ENCODE data around the gene TNIK. TPM values are rescaled to one million over a fixed set of nuclear protein-coding genes. Genes with fewer than 3 reads are reported as not detected.

The TNIK gene
- polyA plus RNA-seq, 1 of the 3 experiments (the other 2 are of a cell fraction), result 19.4 TPM

DNA sequence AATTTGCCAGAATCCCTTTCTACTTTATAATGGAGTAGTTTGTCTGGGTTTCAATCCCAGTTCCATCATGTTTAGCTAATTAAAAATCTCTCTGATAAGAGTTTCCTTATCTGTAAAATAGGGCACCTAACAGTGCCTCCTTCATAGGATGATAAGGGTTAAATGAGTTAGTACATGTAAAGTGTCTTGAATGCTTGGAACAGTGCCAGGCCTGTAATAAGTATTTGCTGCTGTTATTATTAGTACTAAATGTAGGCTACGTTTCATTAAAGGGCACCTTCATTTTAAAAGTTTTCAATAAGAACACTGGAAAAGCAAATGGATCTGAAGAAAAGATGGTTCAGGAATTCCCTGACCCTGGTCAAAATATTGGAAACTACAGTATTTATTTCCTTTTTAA lies 421.9 kb downstream of the TNIK start:
- Histone ChIP-seq H3K9ac (no peak overlapping the region), H3K27me3 (ENCODE audit: insufficient read depth) (no peaks in the 10 kb centered on the region), H3K36me3 (replicated peaks in 1 of 2; ENCODE audit: control insufficient read depth in 1 of 2, insufficient read depth in 2 of 2, low read length in 1 of 2) (no peaks in the 10 kb centered on the region), H3K4me3 (ENCODE audit: low read depth in 2 of 2, low read length in 1 of 2) (no peak overlapping the region), H3K4me1 (ENCODE audit: control insufficient read depth in 1 of 2, insufficient read depth in 2 of 2, low read depth in 1 of 2, low read length in 1 of 2) (no peaks in the 10 kb centered on the region), H3K9me2 (no peaks in the 10 kb centered on the region), H3K9me3 (no peaks in the 10 kb centered on the region), H3K4me2 (no peak overlapping the region), H2AFZ (ENCODE audit: low read depth) (no peak overlapping the region), H3K79me2 (ENCODE audit: insufficient read depth) (no peaks in the 10 kb centered on the region), H3K27ac (ENCODE audit: low read depth in 2 of 2, low read length in 1 of 2) (no peak overlapping the region), H4K20me1 (ENCODE audit: insufficient read depth) (no peaks in the 10 kb centered on the region), H3F3A (replicated peaks; ENCODE audit: insufficient read depth) (no peaks in the 10 kb centered on the region)
- WGBS (ENCODE audit: low lambda C conversion rate), result 73% methylated on average over 1 of the region's 1 CpG
- TF ChIP-seq, protein P1, sequence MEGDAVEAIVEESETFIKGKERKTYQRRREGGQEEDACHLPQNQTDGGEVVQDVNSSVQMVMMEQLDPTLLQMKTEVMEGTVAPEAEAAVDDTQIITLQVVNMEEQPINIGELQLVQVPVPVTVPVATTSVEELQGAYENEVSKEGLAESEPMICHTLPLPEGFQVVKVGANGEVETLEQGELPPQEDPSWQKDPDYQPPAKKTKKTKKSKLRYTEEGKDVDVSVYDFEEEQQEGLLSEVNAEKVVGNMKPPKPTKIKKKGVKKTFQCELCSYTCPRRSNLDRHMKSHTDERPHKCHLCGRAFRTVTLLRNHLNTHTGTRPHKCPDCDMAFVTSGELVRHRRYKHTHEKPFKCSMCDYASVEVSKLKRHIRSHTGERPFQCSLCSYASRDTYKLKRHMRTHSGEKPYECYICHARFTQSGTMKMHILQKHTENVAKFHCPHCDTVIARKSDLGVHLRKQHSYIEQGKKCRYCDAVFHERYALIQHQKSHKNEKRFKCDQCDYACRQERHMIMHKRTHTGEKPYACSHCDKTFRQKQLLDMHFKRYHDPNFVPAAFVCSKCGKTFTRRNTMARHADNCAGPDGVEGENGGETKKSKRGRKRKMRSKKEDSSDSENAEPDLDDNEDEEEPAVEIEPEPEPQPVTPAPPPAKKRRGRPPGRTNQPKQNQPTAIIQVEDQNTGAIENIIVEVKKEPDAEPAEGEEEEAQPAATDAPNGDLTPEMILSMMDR (IDR thresholded peaks at IDR 0.05), result no peak
- TF ChIP-seq NRF1 (IDR thresholded peaks at IDR 0.05; ENCODE audit: low read depth, low read length), result no peak
- TF ChIP-seq ELF1 (IDR thresholded peaks at IDR 0.05), result no peak
- TF ChIP-seq, protein P2, sequence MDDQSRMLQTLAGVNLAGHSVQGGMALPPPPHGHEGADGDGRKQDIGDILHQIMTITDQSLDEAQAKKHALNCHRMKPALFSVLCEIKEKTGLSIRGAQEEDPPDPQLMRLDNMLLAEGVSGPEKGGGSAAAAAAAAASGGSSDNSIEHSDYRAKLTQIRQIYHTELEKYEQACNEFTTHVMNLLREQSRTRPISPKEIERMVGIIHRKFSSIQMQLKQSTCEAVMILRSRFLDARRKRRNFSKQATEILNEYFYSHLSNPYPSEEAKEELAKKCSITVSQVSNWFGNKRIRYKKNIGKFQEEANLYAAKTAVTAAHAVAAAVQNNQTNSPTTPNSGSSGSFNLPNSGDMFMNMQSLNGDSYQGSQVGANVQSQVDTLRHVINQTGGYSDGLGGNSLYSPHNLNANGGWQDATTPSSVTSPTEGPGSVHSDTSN (IDR thresholded peaks at IDR 0.05), result no peak
- no peak for TF ChIP-seq IRF3 (IDR thresholded peaks at IDR 0.05; ENCODE audit: low read depth, low read length)
- no peak for TF ChIP-seq RAD21 (IDR thresholded peaks at IDR 0.05; ENCODE audit: low read length)
- no peak for TF ChIP-seq SMC3 (IDR thresholded peaks at IDR 0.05; ENCODE audit: low read depth, low read length)
- TF ChIP-seq TCF12 (IDR thresholded peaks at IDR 0.05), result no peak
- no peak for TF ChIP-seq CHD2 (IDR thresholded peaks at IDR 0.05; ENCODE audit: low read length, partially characterized antibody)
- TF ChIP-seq RFX5 (IDR thresholded peaks at IDR 0.05; ENCODE audit: low read length), result no peak
- no peak for DNase-seq
- ChIA-PET POLR2A (no interaction called here), CTCF (interaction anchor here (0.6 to 1.9 kb wide), 2 partner anchors 11 to 655 kb away, joined by 3 to 5 read pairs; no protein-coding TSS in a partner anchor)

GRCh38 chr3:171028779-171029232 lies 431.4 kb downstream of the TNIK start:
- Histone ChIP-seq H3K4me2 (peak overlapping the region; percentile 77), H3K36me3 (replicated peaks in 1 of 2; ENCODE audit: control insufficient read depth in 1 of 2, insufficient read depth in 2 of 2, low read length in 1 of 2) (no peaks in the 10 kb centered on the region), H3K27me3 (ENCODE audit: insufficient read depth) (no peaks in the 10 kb centered on the region), H3K27ac (ENCODE audit: low read depth in 2 of 2, low read length in 1 of 2) (peak overlapping the region; percentile 77 to 96), H3K4me3 (ENCODE audit: low read depth in 2 of 2, low read length in 1 of 2) (peak overlapping the region; percentile 41 to 51), H3K4me1 (ENCODE audit: control insufficient read depth in 1 of 2, insufficient read depth in 2 of 2, low read depth in 1 of 2, low read length in 1 of 2) (peaks cover 8 to 14% of the 10 kb centered on the region in 2 experiments; a peak in 2 of 4 replicates), H3K79me2 (ENCODE audit: insufficient read depth) (no peaks in the 10 kb centered on the region), H4K20me1 (ENCODE audit: insufficient read depth) (no peaks in the 10 kb centered on the region), H3K9me3 (no peaks in the 10 kb centered on the region), H3K9me2 (no peaks in the 10 kb centered on the region), H3K9ac (peak overlapping the region; percentile 79), H3F3A (replicated peaks; ENCODE audit: insufficient read depth) (peaks cover 24% of the 10 kb centered on the region), H2AFZ (ENCODE audit: low read depth) (peak overlapping the region; percentile 79)
- 13% methylated on average over 8 of the region's 8 CpGs for WGBS (ENCODE audit: low lambda C conversion rate)
- ChIA-PET POLR2A (no interaction called here), CTCF (interaction anchor here (0.9 kb wide), 1 partner anchor 21 kb away, joined by 4 read pairs; no protein-coding TSS in a partner anchor)
- no peak for DNase-seq
- TF ChIP-seq SMC3 (IDR thresholded peaks at IDR 0.05; ENCODE audit: low read depth, low read length) (no peak), SIN3A (IDR thresholded peaks at IDR 0.05; ENCODE audit: borderline replicate concordance, low read depth, low read length) (no peak; the same call in 1 of the 2 replicates), USF2 (IDR thresholded peaks at IDR 0.05; ENCODE audit: borderline replicate concordance, low read depth, low read length) (no peak), TEAD4 (IDR thresholded peaks at IDR 0.05; ENCODE audit: borderline replicate concordance, insufficient read depth) (peak; percentile 96), FOXM1 (IDR thresholded peaks at IDR 0.05; ENCODE audit: low read depth) (0 out of 2 replicates have a peak, but pooled peaks have one; percentile 66), JUND (IDR thresholded peaks at IDR 0.05) (peak; percentile 92), FOSL2 (IDR thresholded peaks at IDR 0.05; ENCODE audit: borderline replicate concordance, low read depth) (peak; percentile 91), CHD2 (IDR thresholded peaks at IDR 0.05; ENCODE audit: low read length, partially characterized antibody) (no peak), RXRA (IDR thresholded peaks at IDR 0.05; ENCODE audit: borderline replicate concordance, low read depth) (peak; percentile 97), RAD21 (IDR thresholded peaks at IDR 0.05; ENCODE audit: low read length) (no peak)
- TF ChIP-seq, protein P3, sequence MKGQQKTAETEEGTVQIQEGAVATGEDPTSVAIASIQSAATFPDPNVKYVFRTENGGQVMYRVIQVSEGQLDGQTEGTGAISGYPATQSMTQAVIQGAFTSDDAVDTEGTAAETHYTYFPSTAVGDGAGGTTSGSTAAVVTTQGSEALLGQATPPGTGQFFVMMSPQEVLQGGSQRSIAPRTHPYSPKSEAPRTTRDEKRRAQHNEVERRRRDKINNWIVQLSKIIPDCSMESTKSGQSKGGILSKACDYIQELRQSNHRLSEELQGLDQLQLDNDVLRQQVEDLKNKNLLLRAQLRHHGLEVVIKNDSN (IDR thresholded peaks at IDR 0.05; ENCODE audit: borderline replicate concordance, low read depth), result no peak
- TF ChIP-seq, protein P4, sequence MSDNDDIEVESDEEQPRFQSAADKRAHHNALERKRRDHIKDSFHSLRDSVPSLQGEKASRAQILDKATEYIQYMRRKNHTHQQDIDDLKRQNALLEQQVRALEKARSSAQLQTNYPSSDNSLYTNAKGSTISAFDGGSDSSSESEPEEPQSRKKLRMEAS (IDR thresholded peaks at IDR 0.05; ENCODE audit: low read depth), result peak; percentile 74; the same call in 1 of the 2 replicates
- TF ChIP-seq, protein P1 (IDR thresholded peaks at IDR 0.05), result no peak
